Upper lobe of right lung (tissue), 1 donor: ENCODE measurements around the gene TMSB15A. TPM values are rescaled to one million over a fixed set of nuclear protein-coding genes. Genes with fewer than 3 reads are reported as not detected.
"Not testable (repeated sequence)": the region's sequence is repeated elsewhere in the genome, so short reads cannot be mapped to it uniquely, and the experiment has no call there.

ENCODE experiments used
- ATAC-seq: fragments of 200-7000 bp; cut with Tn5 transposase; one replicate; pipeline ENCODE4 v1.9.1; 2020; ENCODE audit warnings: mild to moderate bottlenecking, moderate library complexity
- DNase-seq: peaks from one replicate; pipeline ENCODE4 v3.0.0-alpha.2; 2020
- H3K27ac ChIP-seq: fragments of 200-600 bp; one replicate; pipeline ENCODE4 v1.8.0; 2022
- H3K27me3 ChIP-seq: fragments of 200-600 bp; one replicate; pipeline ENCODE4 v1.8.0; 2022; ENCODE audit warnings: mild to moderate bottlenecking
- H3K36me3 ChIP-seq: fragments of 200-600 bp; one replicate; pipeline ENCODE4 v1.8.0; 2022
- H3K4me1 ChIP-seq: fragments of 200-600 bp; one replicate; pipeline ENCODE4 v1.8.0; 2022
- H3K4me3 ChIP-seq: fragments of 200-600 bp; one replicate; pipeline ENCODE4 v1.8.0; 2022; ENCODE audit warnings: mild to moderate bottlenecking
- H3K9me3 ChIP-seq: fragments of 200-600 bp; one replicate; pipeline ENCODE4 v1.8.0; 2022
- CTCF ChIP-seq: fragments of 200-600 bp; IDR thresholded peaks from one replicate; pipeline ENCODE4 v1.8.0; 2022; ENCODE audit warnings: antibody characterized with exemption
- intact Hi-C: fragments of 100-400 bp; cut with DNase I; formaldehyde crosslinking; loops from one replicate; pipeline ENCODE4 v1.11.0; 2022
- long read RNA-seq: library from polyadenylated mRNA; unstranded; transcript quantifications from one replicate; pipeline ENCODE4 v2.0.0, GENCODE V29; 2021
- total RNA-seq: library from RNA; stranded (reverse); fragmentation: NEBNext Ultra II Directional; extraction: Animal tissue kit (Norgen Biotek cat#: 25700); gene quantifications from one replicate; pipeline ENCODE4 v1.2.1, GENCODE V29; 2021
- donor health status: DM: no; HTN: yes; CAD: no; lungs with severe emphysema.

TMSB15A gene
- total RNA-seq, result 1.9 TPM
- long read RNA-seq, result 0 reads

DNA sequence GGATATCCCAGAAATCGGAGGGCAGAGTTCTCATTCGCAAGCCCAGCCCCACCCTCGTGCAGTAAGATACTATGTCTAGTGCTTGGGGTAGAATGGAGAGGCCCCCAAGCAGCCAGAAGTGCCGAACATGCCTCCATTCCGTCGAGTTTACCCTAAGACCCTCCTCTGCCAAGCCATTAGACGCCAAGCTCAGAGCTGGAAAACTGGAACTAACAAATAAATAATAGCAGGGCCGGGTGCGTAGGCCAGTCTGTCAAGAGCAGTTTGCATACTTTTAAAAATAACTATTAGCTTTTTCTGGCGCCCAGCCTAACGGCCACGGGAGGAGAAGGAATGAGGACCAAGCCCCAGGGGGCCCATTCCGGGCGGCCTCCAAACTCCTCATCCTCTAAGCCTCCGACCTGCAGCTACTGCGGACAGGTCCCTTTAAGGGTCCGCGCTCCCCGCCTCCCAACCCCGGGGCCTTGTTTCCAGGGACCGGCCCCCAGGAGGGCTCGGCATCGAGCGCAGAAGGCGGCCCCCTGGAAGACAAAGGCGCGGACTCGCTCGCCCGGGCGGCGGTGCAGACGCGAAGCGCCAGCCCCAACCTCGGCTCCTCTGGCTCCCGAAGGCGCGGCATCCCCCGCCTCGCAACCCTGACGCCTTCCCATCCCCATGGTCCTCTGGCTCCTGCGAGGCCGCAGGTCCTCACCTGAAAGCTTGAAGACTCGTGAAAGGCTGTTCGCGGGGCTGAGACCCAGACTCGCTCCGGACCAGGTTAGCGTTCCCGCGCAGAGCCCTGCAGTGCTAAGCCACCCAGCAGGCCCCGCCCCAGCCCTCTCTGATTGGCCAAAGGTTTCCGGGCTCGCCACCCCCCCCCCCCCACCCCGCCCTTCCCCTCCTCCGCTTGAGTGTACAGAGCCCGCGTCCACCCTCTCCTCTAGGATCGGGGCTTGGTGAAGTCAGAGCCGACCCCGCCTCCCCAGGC lies at the start of gene TMSB15A:
Gene TMSB15A, minus strand, starts transcription at position 765 of the 967 bp plus-strand sequence.
- TF ChIP-seq CTCF, result no peak
- DNase-seq (peak; percentile 82), ATAC-seq (peak; percentile 95)
- Histone ChIP-seq H3K36me3 (no peaks in the 10 kb centered on the region), H3K9me3 (no peaks in the 10 kb centered on the region), H3K27ac (no peak within 1 kb of the TSS), H3K4me1 (no peaks in the 10 kb centered on the region), H3K4me3 (peak within 1 kb of the TSS; percentile 45), H3K27me3 (no peaks in the 10 kb centered on the region)
- intact Hi-C loops, result no loop called here

DNA sequence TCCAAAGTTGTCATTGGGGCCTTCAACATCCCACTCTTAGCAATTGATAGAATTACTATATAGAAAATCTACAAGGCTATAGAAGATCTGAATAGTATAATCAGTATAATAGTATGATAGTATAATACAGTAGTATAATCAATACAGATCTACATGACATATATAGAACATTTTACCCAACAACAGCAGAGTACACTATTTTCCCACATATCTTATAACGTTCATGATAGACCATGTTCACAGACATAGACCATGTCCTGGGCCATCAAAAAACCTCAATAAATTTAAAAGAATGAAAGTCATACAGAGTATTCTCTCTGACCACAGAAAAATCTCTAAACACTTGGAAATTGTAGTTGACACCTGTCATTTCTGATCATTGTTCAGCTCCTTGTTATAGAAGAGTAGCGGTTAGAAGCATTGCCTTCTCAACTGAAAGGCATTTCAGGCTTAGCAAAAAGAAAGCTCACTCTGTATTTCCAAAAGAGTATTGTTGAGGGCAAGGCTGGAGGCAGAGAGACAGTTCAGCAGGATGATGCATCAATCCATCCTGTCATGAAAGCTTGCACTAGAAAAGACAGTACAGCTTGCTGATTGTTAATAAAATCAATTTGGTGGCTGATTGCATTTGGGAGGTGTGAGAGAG lies 44.0 kb upstream of the TMSB15A start:
- Histone ChIP-seq H3K9me3 (no peaks in the 10 kb centered on the region), H3K27ac (no peak overlapping the region), H3K36me3 (no peaks in the 10 kb centered on the region), H3K27me3 (no peaks in the 10 kb centered on the region), H3K4me3 (no peak overlapping the region), H3K4me1 (no peaks in the 10 kb centered on the region)
- ATAC-seq, result no peak
- no peak for TF ChIP-seq CTCF
- intact Hi-C loops, result no loop called here
- no peak for DNase-seq

DNA sequence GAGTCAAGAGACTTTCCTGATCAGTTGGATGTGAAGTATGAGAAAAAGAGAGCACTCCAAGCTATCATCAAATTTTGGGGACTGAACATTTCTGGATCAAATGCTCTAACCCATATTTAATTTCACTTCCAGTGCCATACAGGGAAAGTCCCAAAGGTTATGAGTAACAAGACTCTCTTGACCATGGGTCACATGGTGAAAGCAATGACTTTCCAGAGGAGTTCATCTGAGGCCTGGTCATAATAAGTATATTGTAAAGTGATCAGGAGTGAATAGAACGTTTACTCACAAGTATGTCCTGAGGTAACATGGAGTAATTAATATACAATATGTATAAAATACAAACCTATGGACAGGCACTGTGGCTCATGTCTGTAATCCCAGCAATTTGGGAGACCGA lies 42.1 kb upstream of the TMSB15A start:
- intact Hi-C loops, result no loop called here
- H3K4me1 ChIP-seq, result no peaks in the 10 kb centered on the region
- DNase-seq (no peak), ATAC-seq (no peak)
- no peak overlapping the region for H3K27ac ChIP-seq
- no peaks in the 10 kb centered on the region for H3K36me3 ChIP-seq
- H3K9me3 ChIP-seq, result no peaks in the 10 kb centered on the region
- no peak for TF ChIP-seq CTCF
- no peaks in the 10 kb centered on the region for H3K27me3 ChIP-seq
- H3K4me3 ChIP-seq, result no peak overlapping the region

DNA sequence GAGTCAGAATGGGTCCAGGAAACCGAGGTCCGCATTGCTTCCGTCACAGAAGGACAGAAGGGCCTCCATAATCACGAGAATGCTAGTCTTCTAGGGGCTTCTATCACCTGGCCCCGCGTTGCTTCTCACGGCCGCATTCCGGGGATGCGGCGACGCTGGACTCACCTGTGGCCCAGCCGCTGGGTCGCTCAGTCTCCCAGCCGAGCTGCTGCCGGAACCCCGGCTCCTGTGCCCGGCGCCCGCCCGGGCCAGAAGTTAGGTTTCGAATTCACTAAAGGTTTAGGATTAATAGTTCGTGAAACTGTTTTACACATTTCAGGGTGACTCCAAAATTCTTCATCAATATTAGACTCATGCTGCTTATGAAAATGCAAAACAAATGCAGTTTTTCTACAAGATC lies 31.7 kb upstream of the TMSB15A start:
- Histone ChIP-seq H3K4me1 (no peaks in the 10 kb centered on the region), H3K9me3 (no peaks in the 10 kb centered on the region), H3K27ac (no peak overlapping the region), H3K36me3 (no peaks in the 10 kb centered on the region), H3K4me3 (no peak overlapping the region), H3K27me3 (no peaks in the 10 kb centered on the region)
- intact Hi-C loops, result no loop called here
- DNase-seq (no peak), ATAC-seq (no peak)
- no peak for TF ChIP-seq CTCF

- ATAC-seq, result no peak
- H3K4me1 ChIP-seq, result no peaks in the 10 kb centered on the region
- TF ChIP-seq CTCF, result no peak
- no peak overlapping the region for H3K27ac ChIP-seq
- intact Hi-C loops, result no loop called here
- H3K27me3 ChIP-seq, result no peaks in the 10 kb centered on the region
- no peak for DNase-seq
- no peaks in the 10 kb centered on the region for H3K36me3 ChIP-seq
- H3K9me3 ChIP-seq, result no peaks in the 10 kb centered on the region
- H3K4me3 ChIP-seq, result no peak overlapping the region
Measured at GRCh38 chrX:102546828-102547493, 30.4 kb upstream of the TMSB15A start.

GRCh38 chrX:102546175-102546574 lies 29.6 kb upstream of the TMSB15A start:
- H3K36me3 ChIP-seq, intact Hi-C loops, DNase-seq, H3K4me3 ChIP-seq, H3K27ac ChIP-seq, H3K4me1 ChIP-seq, H3K27me3 ChIP-seq, H3K9me3 ChIP-seq, ATAC-seq: not testable (repeated sequence)
